GM12878 (cell line): Measurements from ENCODE around the gene SLC7A1.

Experiments used
- BACH1 ChIP-seq: fragments of 450-650 bp; IDR thresholded peaks from 2 replicates; pipeline ENCODE4 v1.6.1; 2017; ENCODE audit warnings: mild to moderate bottlenecking, borderline replicate concordance
- CTCF ChIP-seq, 3 experiments: IDR thresholded peaks in 2 of 3; conservative IDR thresholded peaks in 1 of 3; 2 replicates each; pipeline ENCODE4 v1.5.1; 2011; ENCODE audit warnings: low read depth in 3 of 3, low read length in 3 of 3, mild to moderate bottlenecking in 3 of 3, control low read depth in 2 of 3, moderate library complexity in 2 of 3, inconsistent platforms in 1 of 3, mixed read lengths in 1 of 3; ENCODE audit not compliant: control insufficient read depth in 2 of 3, insufficient read depth in 1 of 3; ENCODE audit errors: extremely low read depth in 1 of 3
- ELK1 ChIP-seq: IDR thresholded peaks from 2 replicates; pipeline ENCODE4 v1.6.1; 2012; ENCODE audit warnings: low read depth, low read length, improper control_type of control experiment
- EP300 ChIP-seq, 2 experiments: fragments of 150-350 bp in 1 of 2; IDR thresholded peaks; 2 replicates each; pipeline ENCODE4 v1.6.1; 2011 to 2012; ENCODE audit warnings: low read depth in 2 of 2, low read length in 2 of 2, borderline replicate concordance in 1 of 2, improper control_type of control experiment in 1 of 2, inconsistent platforms in 1 of 2; ENCODE audit not compliant: control insufficient read depth in 1 of 2
- EZH2 ChIP-seq: IDR thresholded peaks from 2 replicates; pipeline ENCODE4 v1.6.1; 2012; ENCODE audit warnings: low read depth, mild to moderate bottlenecking, control low read depth, inconsistent platforms, low read length, borderline replicate concordance; ENCODE audit not compliant: control insufficient read depth
- GABPA ChIP-seq: IDR thresholded peaks from 2 replicates; pipeline ENCODE4 v1.6.1; 2014; ENCODE audit warnings: antibody characterized with exemption, low read depth, mild to moderate bottlenecking, inconsistent platforms
- KDM1A ChIP-seq: fragments of 200-600 bp; sonication (generic); IDR thresholded peaks from 2 replicates; pipeline ENCODE4 v1.6.1; 2016; ENCODE audit warnings: borderline replicate concordance
- MTA3 ChIP-seq: IDR thresholded peaks from 2 replicates; pipeline ENCODE4 v1.6.1; 2012; ENCODE audit warnings: low read length, inconsistent platforms, borderline replicate concordance
- POLR2A ChIP-seq: IDR thresholded peaks from 2 replicates; pipeline ENCODE4 v1.6.1; 2011; ENCODE audit warnings: low read depth, mild to moderate bottlenecking, low read length
- POLR2AphosphoS2 ChIP-seq: IDR thresholded peaks from 2 replicates; pipeline ENCODE4 v1.6.1; 2011; ENCODE audit warnings: low read depth, mild to moderate bottlenecking, low read length, improper control_type of control experiment, moderate library complexity
- POLR2AphosphoS5 ChIP-seq: IDR thresholded peaks from 2 replicates; pipeline ENCODE4 v1.6.1; 2011; ENCODE audit warnings: mild to moderate bottlenecking, low read length, inconsistent platforms
- USF1 ChIP-seq: IDR thresholded peaks from 2 replicates; pipeline ENCODE4 v1.6.1; 2011; ENCODE audit warnings: borderline replicate concordance, low read depth, mild to moderate bottlenecking, moderate library complexity, mixed read lengths, low read length; ENCODE audit not compliant: insufficient read depth; ENCODE audit errors: extremely low read length
- ZNF274 ChIP-seq: IDR thresholded peaks from one replicate; pipeline ENCODE4 v1.8.0; 2011; ENCODE audit not compliant: insufficient read length, insufficient read depth

- no peak for TF ChIP-seq ZNF274
- no peak for TF ChIP-seq GABPA
- no peak for TF ChIP-seq CTCF (IDR thresholded peaks at IDR 0.05 in 2 of 3, conservative IDR thresholded peaks at IDR 0.05 in 1 of 3; ENCODE audit: control insufficient read depth in 2 of 3, extremely low read depth in 1 of 3, insufficient read depth in 1 of 3, low read depth in 3 of 3, low read length in 3 of 3)
- TF ChIP-seq POLR2AphosphoS5, result no peak
- no peak for TF ChIP-seq ELK1
- no peak for TF ChIP-seq POLR2A
- no peak for TF ChIP-seq USF1
- TF ChIP-seq POLR2AphosphoS2, result no peak
- no peak for TF ChIP-seq KDM1A
- TF ChIP-seq MTA3, result no peak
- TF ChIP-seq EP300 (IDR thresholded peaks at IDR 0.05; ENCODE audit: borderline replicate concordance in 1 of 2, control insufficient read depth in 1 of 2, low read depth in 2 of 2, low read length in 2 of 2), result no peak
- TF ChIP-seq EZH2, result no peak
- no peak for TF ChIP-seq BACH1
These were observed 56.8 kb downstream of the SLC7A1 start for GRCh38 chr13:29538652-29539040.
